ENCODE measurements around the gene ALAS1.
"Not testable (repeated sequence)": the region's sequence is repeated elsewhere in the genome, so short reads cannot be mapped to it uniquely, and the experiment has no call there.

ALAS1 gene

DNA sequence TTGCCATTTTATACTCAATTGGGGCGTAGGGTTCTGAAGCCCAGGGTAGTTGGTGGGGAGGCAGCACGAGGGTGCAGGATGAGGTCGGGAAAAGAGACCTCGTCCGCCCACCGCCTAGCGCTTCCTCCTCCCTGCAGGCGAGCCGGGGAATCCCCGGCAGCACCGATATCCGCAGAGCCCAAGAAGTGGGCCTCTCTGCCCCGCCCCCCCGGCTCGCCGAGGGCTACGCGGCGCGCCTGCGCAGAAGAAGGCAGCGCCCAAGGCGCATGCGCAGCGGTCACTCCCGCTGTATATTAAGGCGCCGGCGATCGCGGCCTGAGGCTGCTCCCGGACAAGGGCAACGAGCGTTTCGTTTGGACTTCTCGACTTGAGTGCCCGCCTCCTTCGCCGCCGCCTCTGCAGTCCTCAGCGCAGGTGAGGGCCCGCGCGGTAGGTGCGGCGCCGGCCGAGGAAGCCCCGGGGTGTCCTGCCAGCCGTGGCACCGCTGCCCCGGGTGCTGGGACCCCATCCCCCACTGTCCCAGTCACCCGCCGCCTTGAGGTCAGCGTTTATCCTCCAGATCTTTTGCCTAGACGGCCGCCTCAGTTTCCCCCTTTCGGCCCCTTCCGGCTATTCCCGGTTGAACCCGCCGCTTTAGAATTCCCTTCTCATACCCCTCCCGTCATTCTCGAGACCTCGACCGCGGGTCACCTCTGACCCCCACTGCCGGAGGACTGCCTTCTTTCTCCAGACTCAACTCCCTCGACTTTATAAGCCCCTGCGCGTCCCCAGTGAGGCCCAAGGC, at the start of gene ALAS1:
TSS of gene ALAS1 (plus strand) at position 319 of the 784 bp plus-strand sequence. CDS start 1,082 bp downstream, outside the sequence.
- Histone ChIP-seq H3K9ac (ENCODE audit: low read length) (peak within 1 kb of the TSS; percentile 42), H3K27me3 (ENCODE audit: control insufficient read depth, insufficient read depth, low read length) (no peaks in the 10 kb centered on the region), H3K27ac (ENCODE audit: low read depth, low read length) (peak within 1 kb of the TSS; percentile 69), H3K36me3 (ENCODE audit: control insufficient read depth, insufficient read depth, low read length) (peaks cover 8% of the 10 kb centered on the region), H3K4me3 (ENCODE audit: low read length) (peak within 1 kb of the TSS; percentile 80), H3K4me1 (ENCODE audit: control insufficient read depth, insufficient read depth, low read length) (peaks cover 12% of the 10 kb centered on the region)

DNA sequence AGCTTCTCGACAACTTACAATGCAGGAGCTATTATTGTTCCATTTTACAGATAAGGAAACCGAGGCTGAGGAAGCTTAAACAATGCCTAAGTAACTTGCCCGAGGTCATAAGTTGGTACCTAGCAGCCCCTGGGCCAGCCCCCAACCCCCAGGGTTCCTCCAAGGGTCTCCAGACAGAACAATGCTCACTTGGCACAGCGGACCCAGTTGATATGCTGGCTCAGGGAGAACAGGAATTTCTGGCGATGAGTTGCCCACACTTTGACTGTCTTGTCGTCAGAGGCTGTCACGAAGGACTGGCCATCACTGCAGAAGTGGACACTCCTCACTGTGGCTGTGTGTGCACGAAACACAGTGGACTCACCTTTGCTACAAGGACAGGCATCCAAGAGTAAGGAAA, 48.9 kb upstream of the ALAS1 start:
- H3K4me3 ChIP-seq (ENCODE audit: low read length): no peak overlapping the region
- no peaks in the 10 kb centered on the region for H3K36me3 ChIP-seq (ENCODE audit: control insufficient read depth, insufficient read depth, low read length)
- H3K9ac ChIP-seq (ENCODE audit: low read length): no peak overlapping the region
- H3K4me1 ChIP-seq (ENCODE audit: control insufficient read depth, insufficient read depth, low read length): peaks cover 1% of the 10 kb centered on the region
- H3K27ac ChIP-seq (ENCODE audit: low read depth, low read length): no peak overlapping the region
- H3K27me3 ChIP-seq (ENCODE audit: control insufficient read depth, insufficient read depth, low read length): no peaks in the 10 kb centered on the region

DNA sequence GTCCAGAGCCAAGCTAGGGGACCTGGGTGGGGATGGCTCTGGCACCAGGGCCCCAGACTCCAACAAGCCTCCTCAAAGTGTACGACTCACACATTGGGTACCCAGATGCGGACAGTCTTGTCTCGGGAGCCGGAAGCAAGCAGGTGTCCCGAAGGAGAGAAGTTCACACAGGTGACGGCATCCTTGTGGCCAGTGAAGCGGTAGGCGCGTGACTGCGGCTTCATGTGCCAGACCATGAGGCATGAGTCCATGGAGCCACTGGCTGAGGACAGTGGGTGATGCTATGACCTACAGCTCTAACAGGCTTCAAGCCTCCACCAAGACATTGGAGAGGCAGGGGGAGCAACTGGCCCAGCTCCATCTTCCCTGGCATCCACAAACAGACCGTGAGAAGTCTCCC, 48.2 kb upstream of the ALAS1 start:
- Histone ChIP-seq H3K36me3 (ENCODE audit: control insufficient read depth, insufficient read depth, low read length) (no peaks in the 10 kb centered on the region), H3K27me3 (ENCODE audit: control insufficient read depth, insufficient read depth, low read length) (no peaks in the 10 kb centered on the region), H3K4me3 (ENCODE audit: low read length) (no peak overlapping the region), H3K9ac (ENCODE audit: low read length) (no peak overlapping the region), H3K4me1 (ENCODE audit: control insufficient read depth, insufficient read depth, low read length) (no peaks in the 10 kb centered on the region), H3K27ac (ENCODE audit: low read depth, low read length) (no peak overlapping the region)

DNA sequence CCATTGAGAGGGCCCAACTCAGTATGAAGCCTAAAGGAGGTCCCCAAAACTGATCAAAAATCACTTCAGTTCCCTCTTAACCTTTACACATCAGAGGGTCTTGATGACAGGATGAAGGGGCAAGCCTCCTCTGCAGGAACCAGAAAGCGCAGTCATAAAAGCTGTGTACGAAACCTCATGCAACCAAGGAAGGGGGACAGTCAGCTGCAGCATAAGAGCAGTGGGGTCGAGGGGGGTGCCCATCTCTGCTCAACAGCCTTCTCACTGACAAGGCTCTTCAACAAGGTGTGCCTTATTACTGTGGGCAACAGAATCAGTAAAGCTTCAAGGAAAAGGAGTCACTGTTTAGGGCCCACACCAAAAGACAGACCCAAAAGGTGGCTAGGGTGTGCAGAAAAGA, 47.6 kb upstream of the ALAS1 start:
- no peak overlapping the region for H3K4me3 ChIP-seq (ENCODE audit: low read length)
- H3K36me3 ChIP-seq (ENCODE audit: control insufficient read depth, insufficient read depth, low read length): no peaks in the 10 kb centered on the region
- no peak overlapping the region for H3K9ac ChIP-seq (ENCODE audit: low read length)
- no peaks in the 10 kb centered on the region for H3K27me3 ChIP-seq (ENCODE audit: control insufficient read depth, insufficient read depth, low read length)
- H3K27ac ChIP-seq (ENCODE audit: low read depth, low read length): no peak overlapping the region
- H3K4me1 ChIP-seq (ENCODE audit: control insufficient read depth, insufficient read depth, low read length): no peaks in the 10 kb centered on the region

DNA sequence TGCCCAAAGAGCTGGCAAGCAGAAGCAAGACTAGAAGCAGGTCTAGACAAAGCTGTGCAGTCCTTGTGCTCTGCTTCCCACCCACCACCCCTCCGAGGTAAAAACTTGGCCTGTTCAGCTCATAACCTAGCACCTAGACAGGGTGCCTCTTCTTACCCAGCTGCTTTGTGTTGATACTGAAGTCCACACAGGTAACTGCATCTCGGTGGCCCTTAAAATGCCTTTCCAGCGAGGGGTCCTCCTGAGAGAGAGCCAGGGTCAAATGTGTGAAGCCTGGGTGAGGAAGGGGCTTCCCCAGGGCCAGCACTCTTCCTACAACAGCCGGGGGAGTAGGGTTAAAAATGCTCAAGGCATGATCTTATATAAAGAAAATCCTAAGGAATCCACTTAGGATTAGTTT, 47.1 kb upstream of the ALAS1 start:
- Histone ChIP-seq H3K4me3 (ENCODE audit: low read length) (no peak overlapping the region), H3K27me3 (ENCODE audit: control insufficient read depth, insufficient read depth, low read length) (no peaks in the 10 kb centered on the region), H3K9ac (ENCODE audit: low read length) (no peak overlapping the region), H3K4me1 (ENCODE audit: control insufficient read depth, insufficient read depth, low read length) (no peaks in the 10 kb centered on the region), H3K27ac (ENCODE audit: low read depth, low read length) (no peak overlapping the region), H3K36me3 (ENCODE audit: control insufficient read depth, insufficient read depth, low read length) (no peaks in the 10 kb centered on the region)

DNA sequence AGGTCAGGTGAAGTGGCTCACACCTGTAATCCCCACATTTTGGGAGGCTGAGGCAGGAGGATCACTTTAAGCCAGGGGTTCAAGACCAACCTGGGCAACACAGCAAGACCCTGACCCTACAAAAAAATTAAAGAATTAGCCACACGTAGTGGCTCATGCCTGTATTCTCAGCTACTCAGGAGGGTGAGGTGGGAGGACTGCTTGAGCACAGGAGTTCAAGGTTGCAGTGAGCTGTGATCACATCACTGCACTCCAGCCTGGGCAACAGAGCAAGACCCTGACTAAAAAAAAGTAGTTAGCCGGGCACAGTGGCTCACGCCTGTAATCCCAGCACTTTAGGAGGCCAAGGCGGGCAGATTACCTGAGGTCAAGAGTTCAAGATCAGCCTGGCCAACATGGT, 46.0 kb upstream of the ALAS1 start:
- not testable (repeated sequence) for H3K27ac ChIP-seq (ENCODE audit: low read depth, low read length)

DNA sequence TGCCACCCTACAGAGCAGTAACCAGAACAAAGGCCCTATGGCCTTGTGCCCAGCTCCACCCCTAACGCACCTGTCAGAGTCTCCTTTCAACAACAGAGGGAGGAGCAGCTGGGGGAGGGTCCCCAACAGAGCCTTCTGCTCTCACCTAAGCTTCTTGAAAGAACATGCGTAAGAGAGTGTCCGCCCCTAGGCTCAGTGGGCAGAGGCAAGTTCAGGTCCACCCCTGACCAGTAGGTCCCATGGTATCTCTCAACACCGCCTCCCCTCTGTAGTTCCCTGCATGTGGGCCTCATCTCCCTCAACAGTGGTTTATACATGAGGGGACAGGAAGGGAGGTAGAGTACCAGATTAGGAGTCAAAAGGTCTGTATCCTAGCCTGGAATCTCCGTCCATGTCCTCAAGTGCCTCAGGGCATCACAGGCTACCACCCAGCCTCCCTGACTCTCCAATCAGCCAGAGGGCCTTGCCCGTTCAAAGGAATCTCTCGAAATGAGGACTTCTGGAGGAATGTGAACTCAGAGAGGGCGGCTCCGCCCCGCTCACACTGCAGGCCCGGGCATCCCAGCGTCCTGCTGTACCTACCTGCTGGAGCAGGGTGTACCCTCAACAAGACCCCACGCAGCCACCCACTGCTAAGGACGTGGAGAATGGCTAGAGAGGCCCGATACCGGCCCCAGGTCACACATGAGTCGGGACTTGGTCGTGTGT, 44.4 kb upstream of the ALAS1 start:
- Histone ChIP-seq H3K4me3 (ENCODE audit: low read length) (peak overlapping the region; percentile 73), H3K4me1 (ENCODE audit: control insufficient read depth, insufficient read depth, low read length) (no peaks in the 10 kb centered on the region), H3K36me3 (ENCODE audit: control insufficient read depth, insufficient read depth, low read length) (no peaks in the 10 kb centered on the region), H3K27ac (ENCODE audit: low read depth, low read length) (no peak overlapping the region), H3K27me3 (ENCODE audit: control insufficient read depth, insufficient read depth, low read length) (no peaks in the 10 kb centered on the region), H3K9ac (ENCODE audit: low read length) (no peak overlapping the region)

More for the DNA sequence above, 46.0 kb upstream of the ALAS1 start:
- not testable (repeated sequence) for H3K36me3 ChIP-seq (ENCODE audit: control insufficient read depth, insufficient read depth, low read length); H3K9ac ChIP-seq (ENCODE audit: low read length); H3K4me1 ChIP-seq (ENCODE audit: control insufficient read depth, insufficient read depth, low read length); H3K4me3 ChIP-seq (ENCODE audit: low read length); H3K27me3 ChIP-seq (ENCODE audit: control insufficient read depth, insufficient read depth, low read length)

DNA sequence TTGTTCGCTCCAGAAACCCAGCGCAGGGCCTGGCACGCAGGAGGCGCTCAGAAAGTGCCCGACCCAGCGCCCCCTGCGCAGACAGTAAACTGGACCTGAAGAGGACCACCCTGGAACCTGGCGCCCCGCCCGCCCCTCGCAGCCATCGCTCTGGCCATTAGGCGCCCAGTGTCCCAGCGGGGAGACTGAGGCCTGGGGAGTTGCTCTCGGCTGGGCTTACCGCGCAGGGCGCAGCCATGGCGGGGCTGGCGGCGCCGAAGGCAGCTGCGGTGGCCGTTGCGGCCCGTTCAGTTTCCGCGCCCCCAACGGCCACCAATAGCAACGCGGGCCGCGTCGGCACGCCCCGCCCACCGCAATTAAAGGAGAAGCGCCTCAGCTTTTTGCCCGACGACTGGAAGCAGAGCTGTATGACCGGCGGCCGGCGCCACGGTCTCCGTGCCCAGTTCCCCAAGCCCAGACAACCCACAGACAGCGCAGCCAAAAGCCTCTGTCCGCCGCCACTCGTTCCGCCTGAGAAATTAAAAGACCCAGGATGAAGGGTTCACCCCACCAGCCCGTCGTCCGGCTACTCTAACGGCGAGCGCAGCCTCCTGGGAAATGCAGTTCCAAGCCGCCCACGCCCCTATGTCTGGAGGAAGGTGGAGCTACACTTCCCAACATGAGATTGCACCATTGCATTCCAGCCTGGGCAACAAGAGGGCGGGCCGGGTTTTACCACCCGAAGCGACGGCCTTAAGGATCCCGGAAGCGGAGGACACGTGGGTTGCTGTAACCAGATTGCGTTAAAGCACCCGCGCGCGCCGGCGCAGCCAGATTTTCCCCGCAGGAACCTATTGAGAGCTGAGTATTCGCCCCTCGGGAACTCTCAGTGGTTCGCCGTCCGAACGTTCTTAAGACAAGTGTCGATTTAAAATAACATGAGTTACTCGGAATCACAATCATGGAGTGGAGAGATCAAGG, 43.5 kb upstream of the ALAS1 start, which contains the start of gene POC1A:
TSS of gene POC1A (minus strand) at position 289 of the 960 bp plus-strand sequence. CDS start at position 238, 51 bp downstream.
- peak within 1 kb of the TSS; percentile 87 for H3K27ac ChIP-seq (ENCODE audit: low read depth, low read length)
- H3K4me3 ChIP-seq (ENCODE audit: low read length): peak within 1 kb of the TSS; percentile 73
- no peaks in the 10 kb centered on the region for H3K27me3 ChIP-seq (ENCODE audit: control insufficient read depth, insufficient read depth, low read length)
- no peaks in the 10 kb centered on the region for H3K4me1 ChIP-seq (ENCODE audit: control insufficient read depth, insufficient read depth, low read length)
- peak within 1 kb of the TSS; percentile 33 for H3K9ac ChIP-seq (ENCODE audit: low read length)
- no peaks in the 10 kb centered on the region for H3K36me3 ChIP-seq (ENCODE audit: control insufficient read depth, insufficient read depth, low read length)

DNA sequence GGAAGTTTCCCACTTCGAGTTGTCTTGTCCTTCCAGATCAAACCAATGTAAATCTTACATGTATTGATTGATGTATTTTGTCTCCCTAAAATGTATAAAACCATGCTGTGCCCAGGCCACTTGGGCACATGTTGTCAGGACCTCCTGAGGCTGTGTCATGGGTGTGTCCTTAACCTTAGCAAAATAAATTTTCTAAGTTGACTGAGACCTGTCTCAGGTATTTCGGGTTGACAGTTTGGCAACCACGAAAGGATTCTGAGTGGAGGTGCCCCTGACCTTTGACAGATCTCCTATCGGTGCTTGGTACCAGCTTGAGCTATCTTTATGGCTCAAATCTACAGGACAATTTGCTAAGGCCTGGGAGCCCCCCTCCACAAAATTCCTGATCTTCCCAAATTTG, 42.0 kb upstream of the ALAS1 start:
- Histone ChIP-seq H3K4me1 (ENCODE audit: control insufficient read depth, insufficient read depth, low read length) (no peaks in the 10 kb centered on the region), H3K27me3 (ENCODE audit: control insufficient read depth, insufficient read depth, low read length) (no peaks in the 10 kb centered on the region), H3K9ac (ENCODE audit: low read length) (no peak overlapping the region), H3K36me3 (ENCODE audit: control insufficient read depth, insufficient read depth, low read length) (no peaks in the 10 kb centered on the region), H3K27ac (ENCODE audit: low read depth, low read length) (no peak overlapping the region), H3K4me3 (ENCODE audit: low read length) (no peak overlapping the region)

DNA sequence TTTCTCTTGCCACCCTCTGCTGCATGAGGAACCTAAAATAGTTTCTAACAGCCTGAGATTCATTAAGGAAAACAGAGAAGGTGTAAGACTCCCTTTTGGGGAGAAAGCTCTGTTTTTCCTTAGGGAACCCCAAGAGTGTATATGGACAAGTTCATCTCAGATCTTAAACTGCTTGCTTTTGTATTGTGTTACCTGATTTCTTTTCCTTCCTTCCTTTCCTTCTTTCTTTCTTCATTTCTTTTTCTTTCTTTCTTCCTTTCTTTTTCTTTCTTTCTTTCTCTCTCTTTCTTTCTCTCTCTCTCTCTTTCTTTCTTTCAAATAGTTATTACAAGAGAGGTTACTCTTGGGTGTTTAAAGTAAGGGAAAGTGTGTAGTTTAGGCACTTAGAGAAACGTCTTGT, 38.5 kb upstream of the ALAS1 start:
- no peaks in the 10 kb centered on the region for H3K4me1 ChIP-seq (ENCODE audit: control insufficient read depth, insufficient read depth, low read length)
- H3K36me3 ChIP-seq (ENCODE audit: control insufficient read depth, insufficient read depth, low read length): no peaks in the 10 kb centered on the region
- H3K27ac ChIP-seq (ENCODE audit: low read depth, low read length): no peak overlapping the region
- H3K9ac ChIP-seq (ENCODE audit: low read length): no peak overlapping the region
- H3K4me3 ChIP-seq (ENCODE audit: low read length): no peak overlapping the region
- H3K27me3 ChIP-seq (ENCODE audit: control insufficient read depth, insufficient read depth, low read length): no peaks in the 10 kb centered on the region

DNA sequence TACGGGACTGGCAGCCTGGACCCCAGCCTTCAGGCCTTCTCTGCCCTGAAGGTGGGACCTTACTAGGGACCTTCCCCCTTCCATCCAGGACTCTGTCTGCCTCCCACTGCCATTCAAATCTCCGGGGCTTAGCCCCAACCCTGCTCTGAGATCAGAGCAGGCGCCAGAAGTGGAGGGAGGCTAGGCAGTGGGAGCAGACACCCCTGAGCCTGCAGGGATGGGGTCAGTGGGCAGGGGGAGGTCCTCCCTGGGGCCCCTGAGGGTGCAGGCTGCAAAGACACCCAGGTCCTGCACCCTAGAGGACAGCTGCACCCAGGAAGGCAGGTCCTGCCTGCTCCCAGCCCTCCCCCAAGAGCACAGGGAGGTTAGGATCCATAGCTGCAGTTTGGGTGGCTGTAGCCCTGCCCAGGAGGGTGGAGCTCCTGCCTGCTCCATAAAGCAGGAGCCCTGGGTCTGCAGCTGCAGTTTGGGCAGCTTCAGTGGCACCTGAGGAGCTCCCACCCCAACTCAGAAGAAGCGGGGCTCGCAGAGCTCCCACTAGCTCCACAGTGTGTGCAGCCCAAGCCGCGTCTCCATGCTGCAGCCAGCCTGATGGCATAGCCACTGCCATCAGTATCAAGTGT, 35.6 kb upstream of the ALAS1 start:
- Histone ChIP-seq H3K9ac (ENCODE audit: low read length) (no peak overlapping the region), H3K27me3 (ENCODE audit: control insufficient read depth, insufficient read depth, low read length) (no peaks in the 10 kb centered on the region), H3K4me1 (ENCODE audit: control insufficient read depth, insufficient read depth, low read length) (no peaks in the 10 kb centered on the region), H3K27ac (ENCODE audit: low read depth, low read length) (no peak overlapping the region), H3K36me3 (ENCODE audit: control insufficient read depth, insufficient read depth, low read length) (no peaks in the 10 kb centered on the region), H3K4me3 (ENCODE audit: low read length) (no peak overlapping the region)

DNA sequence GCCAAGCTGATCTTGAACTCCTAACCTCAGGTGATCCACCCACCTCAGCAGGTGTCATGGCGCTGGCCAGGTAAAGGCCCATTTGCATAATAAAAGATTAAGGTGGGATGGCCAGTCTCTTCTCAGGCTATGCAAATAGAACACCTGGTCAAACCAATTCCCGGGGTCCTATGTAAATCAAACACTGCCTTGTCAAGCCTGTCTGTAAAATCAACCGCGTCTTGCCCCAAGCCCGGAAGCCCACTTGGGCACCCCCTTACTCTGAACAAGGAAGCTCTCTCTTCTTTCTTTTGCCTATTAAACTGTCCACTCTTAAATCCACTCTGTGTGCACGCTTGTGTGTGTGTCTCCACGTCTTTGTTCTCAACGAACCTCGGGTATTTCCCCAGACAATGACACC, 30.7 kb upstream of the ALAS1 start:
- no peak overlapping the region for H3K9ac ChIP-seq (ENCODE audit: low read length)
- H3K27ac ChIP-seq (ENCODE audit: low read depth, low read length): no peak overlapping the region
- H3K4me3 ChIP-seq (ENCODE audit: low read length): no peak overlapping the region
- no peaks in the 10 kb centered on the region for H3K27me3 ChIP-seq (ENCODE audit: control insufficient read depth, insufficient read depth, low read length)
- H3K36me3 ChIP-seq (ENCODE audit: control insufficient read depth, insufficient read depth, low read length): no peaks in the 10 kb centered on the region
- no peaks in the 10 kb centered on the region for H3K4me1 ChIP-seq (ENCODE audit: control insufficient read depth, insufficient read depth, low read length)
